Measurements from ENCODE around the gene OR4A15. TPM values are rescaled to one million over a fixed set of nuclear protein-coding genes. Genes with fewer than 3 reads are reported as not detected.

Gene OR4A15
- polyA plus RNA-seq, 1 donor from 2014 or later: not detected

GRCh38 chr11:55401011-55401410, 33.2 kb downstream of the OR4A15 start:
- no peak overlapping the region for H3K9ac ChIP-seq (ENCODE audit: low read length)
- H3K4me3 ChIP-seq (ENCODE audit: low read length): no peak overlapping the region
- TF ChIP-seq REST (IDR thresholded peaks at IDR 0.05; ENCODE audit: borderline replicate concordance): no peak
- TF ChIP-seq POLR2AphosphoS5 (IDR thresholded peaks at IDR 0.05): no peak
- TF ChIP-seq RAD21 (conservative IDR thresholded peaks at IDR 0.05): no peak
- TF ChIP-seq TAF1 (IDR thresholded peaks at IDR 0.05; ENCODE audit: low read depth): no peak
- no peak for TF ChIP-seq EZH2 (IDR thresholded peaks at IDR 0.05; ENCODE audit: borderline replicate concordance, insufficient read depth, low read length, poor library complexity, severe bottlenecking)
- no peak for TF ChIP-seq EP300 (conservative IDR thresholded peaks at IDR 0.05; ENCODE audit: poor library complexity, severe bottlenecking)
- no peak for TF ChIP-seq MXI1 (conservative IDR thresholded peaks at IDR 0.05; ENCODE audit: poor library complexity, severe bottlenecking)
- no peak for TF ChIP-seq SMC3 (conservative IDR thresholded peaks at IDR 0.05; ENCODE audit: poor library complexity)
- TF ChIP-seq CTCF (IDR thresholded peaks at IDR 0.05; ENCODE audit: poor library complexity, severe bottlenecking): no peak
- no peaks in the 10 kb centered on the region for H3K36me3 ChIP-seq (ENCODE audit: insufficient read depth, low read length)
- no peak overlapping the region for H3K4me2 ChIP-seq (ENCODE audit: low read length)
- H2AFZ ChIP-seq (ENCODE audit: low read depth, low read length): no peak overlapping the region
- no peaks in the 10 kb centered on the region for H3K9me3 ChIP-seq (ENCODE audit: low read length)
- H3K27me3 ChIP-seq (ENCODE audit: insufficient read depth, low read depth, low read length): no peaks in the 10 kb centered on the region
- no peaks in the 10 kb centered on the region for H3K9me2 ChIP-seq (ENCODE audit: insufficient read depth, low read length)
- H3K79me2 ChIP-seq (replicated peaks; ENCODE audit: insufficient read depth, low read length): no peaks in the 10 kb centered on the region
- H4K20me1 ChIP-seq (ENCODE audit: insufficient read depth): no peaks in the 10 kb centered on the region
- no peak overlapping the region for H3K27ac ChIP-seq (ENCODE audit: low read length)
- H3F3A ChIP-seq (ENCODE audit: insufficient read depth, low read length, poor library complexity, severe bottlenecking): no peaks in the 10 kb centered on the region

Small RNA genes within 50 kb of the gene (small RNA-seq; reads per million reads assigned to genes)
- 0 reads per million in 3 experiments for gene OR4X7P

Other genes starting within 250 kb of the OR4A15 start
- not detected in 2 replicates for gene TRIM48, start 105.8 kb upstream of the OR4A15 start, polyA plus RNA-seq
- gene OR4A16, start 24.8 kb upstream of the OR4A15 start, polyA plus RNA-seq: not detected in 2 replicates
- gene OR4C15, start 186.5 kb downstream of the OR4A15 start, polyA plus RNA-seq: not detected in 2 replicates
- gene OR4C16, start 204.2 kb downstream of the OR4A15 start, polyA plus RNA-seq: not detected in 2 replicates
- not detected in 2 replicates for gene OR4C11, start 239.7 kb downstream of the OR4A15 start, polyA plus RNA-seq

Data from neural cell (in vitro differentiated cells).